Esophagus muscularis mucosa (tissue), 4 donors: ENCODE data around the gene MYRIP.
"Not testable (repeated sequence)": the region's sequence is repeated elsewhere in the genome, so short reads cannot be mapped to it uniquely, and the experiment has no call there.

ENCODE experiments used
- EP300 ChIP-seq: sonication (generic); formaldehyde crosslinking; IDR thresholded peaks from one replicate; pipeline ENCODE4 v1.6.1; 2017; ENCODE audit warnings: antibody characterized with exemption
- POLR2A ChIP-seq: fragments of 450-650 bp; IDR thresholded peaks from one replicate; pipeline ENCODE4 v1.6.1; 2017; ENCODE audit warnings: antibody characterized with exemption, moderate library complexity, mild to moderate bottlenecking, low read depth
- POLR2AphosphoS5 ChIP-seq, 2 donors: sonication (generic); formaldehyde crosslinking; IDR thresholded peaks; one replicate each; pipeline ENCODE4 v1.6.1; 2017; ENCODE audit warnings: antibody characterized with exemption in 2 of 2
- TF ChIP-seq, protein P1 (sequence below), 3 experiments: fragments of 200-600 bp in 2 of 3; fragments of 450-650 bp in 1 of 3; sonication (generic) in 2 of 3; IDR thresholded peaks; one replicate each; pipeline ENCODE4 v1.5.1; 2017 to 2019; ENCODE audit warnings: antibody characterized with exemption in 3 of 3, mild to moderate bottlenecking in 2 of 3, moderate library complexity in 1 of 3

DNA sequence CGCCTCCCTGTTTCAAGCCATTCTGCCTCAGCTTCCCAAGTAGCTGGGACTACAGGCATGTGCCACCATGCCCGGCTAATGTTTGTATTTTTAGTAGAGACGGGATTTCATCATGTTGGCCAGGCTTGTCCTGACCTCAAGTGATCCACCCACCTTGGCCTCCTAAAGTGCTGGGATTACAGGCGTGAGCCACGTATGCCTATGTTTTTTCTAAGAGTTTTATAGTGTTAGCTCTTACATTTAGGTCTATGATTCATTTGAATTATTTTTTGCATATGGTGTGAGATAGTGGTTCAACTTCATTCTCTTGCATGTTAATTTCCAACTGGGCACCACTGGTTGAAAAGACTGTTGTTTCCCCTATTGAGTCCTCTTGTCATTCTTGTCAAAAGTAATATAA is 473.6 kb downstream of the MYRIP start:
- TF ChIP-seq, protein P1, sequence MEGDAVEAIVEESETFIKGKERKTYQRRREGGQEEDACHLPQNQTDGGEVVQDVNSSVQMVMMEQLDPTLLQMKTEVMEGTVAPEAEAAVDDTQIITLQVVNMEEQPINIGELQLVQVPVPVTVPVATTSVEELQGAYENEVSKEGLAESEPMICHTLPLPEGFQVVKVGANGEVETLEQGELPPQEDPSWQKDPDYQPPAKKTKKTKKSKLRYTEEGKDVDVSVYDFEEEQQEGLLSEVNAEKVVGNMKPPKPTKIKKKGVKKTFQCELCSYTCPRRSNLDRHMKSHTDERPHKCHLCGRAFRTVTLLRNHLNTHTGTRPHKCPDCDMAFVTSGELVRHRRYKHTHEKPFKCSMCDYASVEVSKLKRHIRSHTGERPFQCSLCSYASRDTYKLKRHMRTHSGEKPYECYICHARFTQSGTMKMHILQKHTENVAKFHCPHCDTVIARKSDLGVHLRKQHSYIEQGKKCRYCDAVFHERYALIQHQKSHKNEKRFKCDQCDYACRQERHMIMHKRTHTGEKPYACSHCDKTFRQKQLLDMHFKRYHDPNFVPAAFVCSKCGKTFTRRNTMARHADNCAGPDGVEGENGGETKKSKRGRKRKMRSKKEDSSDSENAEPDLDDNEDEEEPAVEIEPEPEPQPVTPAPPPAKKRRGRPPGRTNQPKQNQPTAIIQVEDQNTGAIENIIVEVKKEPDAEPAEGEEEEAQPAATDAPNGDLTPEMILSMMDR (IDR thresholded peaks at IDR 0.05), result not testable (repeated sequence)
- not testable (repeated sequence) for TF ChIP-seq POLR2A; EP300; POLR2AphosphoS5 (IDR thresholded peaks at IDR 0.05)
